Thyroid gland (tissue), 4 donors: ENCODE results near the gene C16orf89. TPM values are rescaled to one million over a fixed set of nuclear protein-coding genes. Genes with fewer than 3 reads are reported as not detected.
"Not testable (repeated sequence)": the region's sequence is repeated elsewhere in the genome, so short reads cannot be mapped to it uniquely, and the experiment has no call there.

Experiments used
- DNase-seq, 2 donors: peaks; one replicate each; pipeline ENCODE4 v3.0.0-alpha.2; 2019
- H3K27ac ChIP-seq, 3 donors: fragments of 200-600 bp; sonication (generic); 1 replicate in 2 of 3; 2 replicates in 1 of 3; pipeline ENCODE4 v1.5.1; 2016 to 2019; ENCODE audit warnings: mild to moderate bottlenecking in 1 of 3, moderate library complexity in 1 of 3
- H3K27me3 ChIP-seq: fragments of 200-600 bp; sonication (generic); one replicate; pipeline ENCODE4 v1.5.1; 2019
- H3K36me3 ChIP-seq, 2 donors: fragments of 200-600 bp; sonication (generic); one replicate each; pipeline ENCODE4 v1.5.1; 2016 to 2019
- H3K4me1 ChIP-seq, 2 donors: fragments of 200-600 bp; sonication (generic); one replicate each; pipeline ENCODE4 v1.5.1; 2017 to 2019
- H3K4me3 ChIP-seq, 3 donors: fragments of 200-600 bp; sonication (generic); replicated peaks in 1 of 3; 1 replicate in 2 of 3; 2 replicates in 1 of 3; pipeline ENCODE4 v1.5.1; 2016; ENCODE audit warnings: mild to moderate bottlenecking in 1 of 3
- H3K9me3 ChIP-seq: fragments of 200-600 bp; sonication (generic); one replicate; pipeline ENCODE4 v1.5.1; 2017
- CTCF ChIP-seq, 6 experiments: fragments of 200-600 bp in 3 of 6; fragments of 450-650 bp in 3 of 6; sonication (generic) in 3 of 6; IDR thresholded peaks; one replicate each; pipeline ENCODE4 v1.5.1; 2016 to 2019; ENCODE audit warnings: antibody characterized with exemption in 6 of 6, mild to moderate bottlenecking in 2 of 6, inconsistent platforms in 1 of 6, moderate library complexity in 1 of 6
- POLR2A ChIP-seq, 2 donors: fragments of 450-650 bp; IDR thresholded peaks; one replicate each; pipeline ENCODE4 v1.6.1; 2017; ENCODE audit warnings: antibody characterized with exemption in 2 of 2, mild to moderate bottlenecking in 2 of 2, moderate library complexity in 1 of 2
- WGBS, 2 donors: methylation state at CpG; one replicate each; pipeline ENCODE4 v1.1.5; 2017; 5-methylcytosine and 5-hydroxymethylcytosine counted together
- intact Hi-C: fragments of 100-400 bp; cut with DNase I; formaldehyde crosslinking; loops from one replicate; pipeline ENCODE4 v1.15.1; 2023
- total RNA-seq, 4 donors: library from RNA; depleted of rRNA; stranded (reverse); fragments of >200 nt; gene quantifications; one replicate each; pipeline ENCODE4 v1.2.3, GENCODE V29; 2016

C16orf89 gene
- total RNA-seq, 4 donors from 2014 or later: 172 to 385 (median 287) TPM

GRCh38 chr16:5077304-5077703 lies 11.5 kb upstream of the C16orf89 start:
- no peak overlapping the region for H3K4me3 ChIP-seq
- no peak for TF ChIP-seq CTCF (IDR thresholded peaks at IDR 0.05)
- H3K9me3 ChIP-seq: no peaks in the 10 kb centered on the region
- no peaks in the 10 kb centered on the region for H3K27me3 ChIP-seq
- intact Hi-C loops: no loop called here
- peaks cover 0 to 7% of the 10 kb centered on the region in 2 donors for H3K4me1 ChIP-seq
- H3K27ac ChIP-seq: no peak overlapping the region
- 97 to 99% methylated on average over 12 to 13 of the region's 13 CpGs for WGBS, 2 donors
- DNase-seq: no peak
- peaks cover 15 to 26% of the 10 kb centered on the region in 2 donors for H3K36me3 ChIP-seq

GRCh38 chr16:5075637-5076036 lies 9.9 kb upstream of the C16orf89 start:
- Histone ChIP-seq H3K4me1 (peaks cover 4 to 16% of the 10 kb centered on the region in 2 donors), H3K9me3 (no peaks in the 10 kb centered on the region), H3K27me3 (no peaks in the 10 kb centered on the region), H3K36me3 (peaks cover 11 to 24% of the 10 kb centered on the region in 2 donors), H3K4me3 (no peak overlapping the region), H3K27ac (no peak overlapping the region)
- no peak for DNase-seq
- TF ChIP-seq POLR2A (IDR thresholded peaks at IDR 0.05): no peak
- TF ChIP-seq CTCF (IDR thresholded peaks at IDR 0.05): no peak
- intact Hi-C loops: no loop called here
- WGBS, 2 donors: 89 to 90% methylated on average over 5 of the region's 5 CpGs

GRCh38 chr16:5073771-5074170 lies 8.0 kb upstream of the C16orf89 start:
- H3K9me3 ChIP-seq, H3K4me3 ChIP-seq, intact Hi-C loops, H3K27ac ChIP-seq, H3K27me3 ChIP-seq, DNase-seq: not testable (repeated sequence)
- peaks cover 4 to 16% of the 10 kb centered on the region in 2 donors for H3K4me1 ChIP-seq
- WGBS, 2 donors: 96 to 98% methylated on average over 15 of the region's 15 CpGs
- peaks cover 8 to 18% of the 10 kb centered on the region in 2 donors for H3K36me3 ChIP-seq

GRCh38 chr16:5073279-5073629 lies 7.5 kb upstream of the C16orf89 start:
- Histone ChIP-seq H3K27ac (no peak overlapping the region), H3K36me3 (peaks cover 8 to 18% of the 10 kb centered on the region in 2 donors), H3K9me3 (no peaks in the 10 kb centered on the region), H3K4me3 (no peak overlapping the region), H3K27me3 (no peaks in the 10 kb centered on the region), H3K4me1 (peaks cover 4 to 16% of the 10 kb centered on the region in 2 donors)
- intact Hi-C loops: no loop called here
- DNase-seq: no peak
- TF ChIP-seq POLR2A (IDR thresholded peaks at IDR 0.05) (no peak), CTCF (IDR thresholded peaks at IDR 0.05) (no peak)
- WGBS, 2 donors: 92 to 97% methylated on average over 2 of the region's 2 CpGs

- peaks cover 4 to 16% of the 10 kb centered on the region in 2 donors for H3K4me1 ChIP-seq
- H3K27ac ChIP-seq: peak overlapping the region in 2 of 3 donors; percentile 34 to 75
- H3K36me3 ChIP-seq: peaks cover 8 to 12% of the 10 kb centered on the region in 2 donors
- H3K9me3 ChIP-seq: no peaks in the 10 kb centered on the region
- H3K4me3 ChIP-seq: peak overlapping the region; percentile 37 to 84 (median 67)
- H3K27me3 ChIP-seq: no peaks in the 10 kb centered on the region
- intact Hi-C loops: no loop called here
- 62 to 70% methylated on average over 11 to 12 of the region's 12 CpGs for WGBS, 2 donors
- no peak for TF ChIP-seq POLR2A (IDR thresholded peaks at IDR 0.05)
- no peak for TF ChIP-seq CTCF (IDR thresholded peaks at IDR 0.05)
- DNase-seq: no peak
Observed at GRCh38 chr16:5072334-5073278, 6.8 kb upstream of the C16orf89 start.
